ENCODE data around the gene MPZ. TPM values are rescaled to one million over a fixed set of nuclear protein-coding genes. Genes with fewer than 3 reads are reported as not detected.

The MPZ gene
- total and polyA plus RNA-seq, 9 of the 15 experiments (the other 6 are each of a cell fraction or from before 2014, with no cell fraction given) = 0.22 to 16.6 (median 10.9) TPM

- TF ChIP-seq NRF1 (conservative IDR thresholded peaks at IDR 0.05 in 1 of 2, IDR thresholded peaks at IDR 0.05 in 1 of 2) (peak; percentile 27 to 31; a peak in 2 of 4 replicates), MED1 (CRISPR knock-in tag; IDR thresholded peaks at IDR 0.05; ENCODE audit: borderline replicate concordance) (no peak), ZNF274 (IDR thresholded peaks at IDR 0.05; ENCODE audit: borderline replicate concordance, low read depth, low read length) (no peak), SAP30 (IDR thresholded peaks at IDR 0.05; ENCODE audit: borderline replicate concordance, insufficient read depth, low read depth, low read length, poor library complexity, severe bottlenecking) (no peak), TAF9B (IDR thresholded peaks at IDR 0.05; ENCODE audit: partially characterized antibody) (no peak), SMAD1 (IDR thresholded peaks at IDR 0.05; ENCODE audit: low read depth, low read length, partially characterized antibody) (no peak), NFXL1 (CRISPR knock-in tag; IDR thresholded peaks at IDR 0.05) (no peak), PCBP1 (IDR thresholded peaks at IDR 0.05; ENCODE audit: low read depth, low read length, poor library complexity, severe bottlenecking) (no peak), ATF2 (CRISPR knock-in tag; IDR thresholded peaks at IDR 0.05) (no peak), ZNF282 (CRISPR knock-in tag; IDR thresholded peaks at IDR 0.05) (no peak), TOE1 (IDR thresholded peaks at IDR 0.05; ENCODE audit: borderline replicate concordance) (no peak), TOE1 (CRISPR knock-in tag; IDR thresholded peaks at IDR 0.05; ENCODE audit: borderline replicate concordance, low read depth) (no peak), KLF13 (tag; IDR thresholded peaks at IDR 0.05; ENCODE audit: borderline replicate concordance, low read depth) (0 out of 2 replicates have a peak, but pooled peaks have one; percentile 43), TCF7L2 (IDR thresholded peaks at IDR 0.05; ENCODE audit: low read depth, low read length) (no peak), ZNF217 (CRISPR knock-in tag; IDR thresholded peaks at IDR 0.05) (no peak), TFAP4 (CRISPR knock-in tag; IDR thresholded peaks at IDR 0.05; ENCODE audit: borderline replicate concordance) (peak; percentile 29; the same call in 1 of the 2 replicates)
- TF ChIP-seq, protein P1, sequence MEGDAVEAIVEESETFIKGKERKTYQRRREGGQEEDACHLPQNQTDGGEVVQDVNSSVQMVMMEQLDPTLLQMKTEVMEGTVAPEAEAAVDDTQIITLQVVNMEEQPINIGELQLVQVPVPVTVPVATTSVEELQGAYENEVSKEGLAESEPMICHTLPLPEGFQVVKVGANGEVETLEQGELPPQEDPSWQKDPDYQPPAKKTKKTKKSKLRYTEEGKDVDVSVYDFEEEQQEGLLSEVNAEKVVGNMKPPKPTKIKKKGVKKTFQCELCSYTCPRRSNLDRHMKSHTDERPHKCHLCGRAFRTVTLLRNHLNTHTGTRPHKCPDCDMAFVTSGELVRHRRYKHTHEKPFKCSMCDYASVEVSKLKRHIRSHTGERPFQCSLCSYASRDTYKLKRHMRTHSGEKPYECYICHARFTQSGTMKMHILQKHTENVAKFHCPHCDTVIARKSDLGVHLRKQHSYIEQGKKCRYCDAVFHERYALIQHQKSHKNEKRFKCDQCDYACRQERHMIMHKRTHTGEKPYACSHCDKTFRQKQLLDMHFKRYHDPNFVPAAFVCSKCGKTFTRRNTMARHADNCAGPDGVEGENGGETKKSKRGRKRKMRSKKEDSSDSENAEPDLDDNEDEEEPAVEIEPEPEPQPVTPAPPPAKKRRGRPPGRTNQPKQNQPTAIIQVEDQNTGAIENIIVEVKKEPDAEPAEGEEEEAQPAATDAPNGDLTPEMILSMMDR (IDR thresholded peaks at IDR 0.05 in 2 of 3, conservative IDR thresholded peaks at IDR 0.05 in 1 of 3; ENCODE audit: insufficient read depth in 2 of 3, low read depth in 1 of 3, low read length in 3 of 3) = peak; percentile 56 to 74 (median 61); a peak in 5 of 6 replicates
- TF ChIP-seq, protein P2, sequence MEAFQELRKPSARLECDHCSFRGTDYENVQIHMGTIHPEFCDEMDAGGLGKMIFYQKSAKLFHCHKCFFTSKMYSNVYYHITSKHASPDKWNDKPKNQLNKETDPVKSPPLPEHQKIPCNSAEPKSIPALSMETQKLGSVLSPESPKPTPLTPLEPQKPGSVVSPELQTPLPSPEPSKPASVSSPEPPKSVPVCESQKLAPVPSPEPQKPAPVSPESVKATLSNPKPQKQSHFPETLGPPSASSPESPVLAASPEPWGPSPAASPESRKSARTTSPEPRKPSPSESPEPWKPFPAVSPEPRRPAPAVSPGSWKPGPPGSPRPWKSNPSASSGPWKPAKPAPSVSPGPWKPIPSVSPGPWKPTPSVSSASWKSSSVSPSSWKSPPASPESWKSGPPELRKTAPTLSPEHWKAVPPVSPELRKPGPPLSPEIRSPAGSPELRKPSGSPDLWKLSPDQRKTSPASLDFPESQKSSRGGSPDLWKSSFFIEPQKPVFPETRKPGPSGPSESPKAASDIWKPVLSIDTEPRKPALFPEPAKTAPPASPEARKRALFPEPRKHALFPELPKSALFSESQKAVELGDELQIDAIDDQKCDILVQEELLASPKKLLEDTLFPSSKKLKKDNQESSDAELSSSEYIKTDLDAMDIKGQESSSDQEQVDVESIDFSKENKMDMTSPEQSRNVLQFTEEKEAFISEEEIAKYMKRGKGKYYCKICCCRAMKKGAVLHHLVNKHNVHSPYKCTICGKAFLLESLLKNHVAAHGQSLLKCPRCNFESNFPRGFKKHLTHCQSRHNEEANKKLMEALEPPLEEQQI (IDR thresholded peaks at IDR 0.05) = no peak
- TF ChIP-seq, protein P3, sequence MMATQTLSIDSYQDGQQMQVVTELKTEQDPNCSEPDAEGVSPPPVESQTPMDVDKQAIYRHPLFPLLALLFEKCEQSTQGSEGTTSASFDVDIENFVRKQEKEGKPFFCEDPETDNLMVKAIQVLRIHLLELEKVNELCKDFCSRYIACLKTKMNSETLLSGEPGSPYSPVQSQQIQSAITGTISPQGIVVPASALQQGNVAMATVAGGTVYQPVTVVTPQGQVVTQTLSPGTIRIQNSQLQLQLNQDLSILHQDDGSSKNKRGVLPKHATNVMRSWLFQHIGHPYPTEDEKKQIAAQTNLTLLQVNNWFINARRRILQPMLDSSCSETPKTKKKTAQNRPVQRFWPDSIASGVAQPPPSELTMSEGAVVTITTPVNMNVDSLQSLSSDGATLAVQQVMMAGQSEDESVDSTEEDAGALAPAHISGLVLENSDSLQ (IDR thresholded peaks at IDR 0.05) = 0 out of 2 replicates have a peak, but pooled peaks have one; percentile 10
These were observed 3.8 kb downstream of the MPZ start (continued) for GRCh38 chr1:161305867-161306519.
